Measurements from ENCODE around the gene IRF1.
A peak's percentile ranks its signal among the peaks of the same experiment; 100 is the strongest.
"Not testable (repeated sequence)": the region's sequence is repeated elsewhere in the genome, so short reads cannot be mapped to it uniquely, and the experiment has no call there.

The IRF1 gene

GRCh38 chr5:132528021-132528420, 37.4 kb upstream of the IRF1 start:
- Histone ChIP-seq H3K27ac (no peak overlapping the region), H3K9me3 (no peaks in the 10 kb centered on the region), H3K36me3 (no peaks in the 10 kb centered on the region), H3K4me1 (peaks cover 0 to 6% (median 2%) of the 10 kb centered on the region in 4 donors), H3K4me3 (no peak overlapping the region), H3K27me3 (no peaks in the 10 kb centered on the region)
- intact Hi-C loops (cut with DNase I; ENCODE audit: low total_unique reads): loop anchor here (10.0 kb wide), 1 partner anchor 147 kb away; the partner anchor contains the start of gene IL4
- TF ChIP-seq CTCF (IDR thresholded peaks at IDR 0.05): no peak
- no peak for DNase-seq

GRCh38 chr5:132526974-132527564, 36.5 kb upstream of the IRF1 start:
- TF ChIP-seq CTCF (IDR thresholded peaks at IDR 0.05): no peak
- no peak overlapping the region for H3K27ac ChIP-seq
- no peaks in the 10 kb centered on the region for H3K9me3 ChIP-seq
- intact Hi-C loops (cut with DNase I; ENCODE audit: low total_unique reads): loop anchor here (10.0 kb wide), 1 partner anchor 148 kb away; the partner anchor contains the start of gene IL4
- no peaks in the 10 kb centered on the region for H3K36me3 ChIP-seq
- no peaks in the 10 kb centered on the region for H3K27me3 ChIP-seq
- no peak overlapping the region for H3K4me3 ChIP-seq
- no peak for DNase-seq
- peaks cover 0 to 6% (median 2%) of the 10 kb centered on the region in 4 donors for H3K4me1 ChIP-seq

- H3K4me3 ChIP-seq: no peak overlapping the region
- H3K9me3 ChIP-seq: peaks cover 0 to 2% (median 0%) of the 10 kb centered on the region in 3 donors
- H3K4me1 ChIP-seq: peaks cover 0 to 6% (median 2%) of the 10 kb centered on the region in 4 donors
- no peak overlapping the region for H3K27ac ChIP-seq
- peak; percentile 76 to 84 for TF ChIP-seq CTCF (IDR thresholded peaks at IDR 0.05)
- H3K27me3 ChIP-seq: no peaks in the 10 kb centered on the region
- intact Hi-C loops (cut with DNase I; ENCODE audit: low total_unique reads): loop anchor here (10.0 kb wide), 1 partner anchor 148 kb away; the partner anchor contains the start of gene IL4
- no peak for DNase-seq
- no peaks in the 10 kb centered on the region for H3K36me3 ChIP-seq
Observed at GRCh38 chr5:132526290-132526973, 35.9 kb upstream of the IRF1 start.

GRCh38 chr5:132525299-132525724, 34.7 kb upstream of the IRF1 start:
- no peak for DNase-seq
- intact Hi-C loops (cut with DNase I; ENCODE audit: low total_unique reads): loop anchor here (10.0 kb wide), 1 partner anchor 149 kb away; the partner anchor contains the start of gene IL4
- H3K27ac ChIP-seq: no peak overlapping the region

GRCh38 chr5:132524877-132525276, 34.3 kb upstream of the IRF1 start:
- not testable (repeated sequence) for H3K27me3 ChIP-seq, H3K4me3 ChIP-seq, H3K9me3 ChIP-seq, DNase-seq, H3K36me3 ChIP-seq, H3K4me1 ChIP-seq, H3K27ac ChIP-seq
- intact Hi-C loops (cut with DNase I; ENCODE audit: low total_unique reads): loop anchor here (10.0 kb wide), 1 partner anchor 150 kb away; the partner anchor contains the start of gene IL4

More at GRCh38 chr5:132525299-132525724, 34.7 kb upstream of the IRF1 start:
- Histone ChIP-seq H3K4me1 (peaks cover 0 to 6% (median 2%) of the 10 kb centered on the region in 4 donors), H3K27me3 (no peaks in the 10 kb centered on the region), H3K9me3 (peaks cover 0 to 5% (median 4%) of the 10 kb centered on the region in 3 donors), H3K36me3 (no peaks in the 10 kb centered on the region), H3K4me3 (no peak overlapping the region)
- TF ChIP-seq CTCF (IDR thresholded peaks at IDR 0.05): no peak

- not testable (repeated sequence) for H3K4me1 ChIP-seq, H3K36me3 ChIP-seq, H3K27me3 ChIP-seq, H3K27ac ChIP-seq, H3K4me3 ChIP-seq, DNase-seq, H3K9me3 ChIP-seq
- intact Hi-C loops (cut with DNase I; ENCODE audit: low total_unique reads): loop anchor here (10.0 kb wide), 1 partner anchor 153 kb away; the partner anchor contains the start of gene IL4
Observed at GRCh38 chr5:132522067-132522466, 31.5 kb upstream of the IRF1 start.

GRCh38 chr5:132513618-132514336, 23.2 kb upstream of the IRF1 start:
- intact Hi-C loops (cut with DNase I; ENCODE audit: low total_unique reads); DNase-seq; H3K9me3 ChIP-seq: not testable (repeated sequence)

More at GRCh38 chr5:132513618-132514336, 23.2 kb upstream of the IRF1 start:
- H3K4me3 ChIP-seq, H3K4me1 ChIP-seq, H3K27me3 ChIP-seq, H3K36me3 ChIP-seq, H3K27ac ChIP-seq: not testable (repeated sequence)

Data from tibial artery (tissue), 4 donors.